GM18511 (cell line): Measurements from ENCODE around the gene CDC45.

Experiments used
- ATAC-seq: cut with Tn5 transposase; IDR thresholded peaks from one replicate; pipeline ENCODE4 v1.9.1; 2021; ENCODE audit warnings: mild to moderate bottlenecking, moderate library complexity; ENCODE audit not compliant: unreplicated experiment

The CDC45 gene

DNA sequence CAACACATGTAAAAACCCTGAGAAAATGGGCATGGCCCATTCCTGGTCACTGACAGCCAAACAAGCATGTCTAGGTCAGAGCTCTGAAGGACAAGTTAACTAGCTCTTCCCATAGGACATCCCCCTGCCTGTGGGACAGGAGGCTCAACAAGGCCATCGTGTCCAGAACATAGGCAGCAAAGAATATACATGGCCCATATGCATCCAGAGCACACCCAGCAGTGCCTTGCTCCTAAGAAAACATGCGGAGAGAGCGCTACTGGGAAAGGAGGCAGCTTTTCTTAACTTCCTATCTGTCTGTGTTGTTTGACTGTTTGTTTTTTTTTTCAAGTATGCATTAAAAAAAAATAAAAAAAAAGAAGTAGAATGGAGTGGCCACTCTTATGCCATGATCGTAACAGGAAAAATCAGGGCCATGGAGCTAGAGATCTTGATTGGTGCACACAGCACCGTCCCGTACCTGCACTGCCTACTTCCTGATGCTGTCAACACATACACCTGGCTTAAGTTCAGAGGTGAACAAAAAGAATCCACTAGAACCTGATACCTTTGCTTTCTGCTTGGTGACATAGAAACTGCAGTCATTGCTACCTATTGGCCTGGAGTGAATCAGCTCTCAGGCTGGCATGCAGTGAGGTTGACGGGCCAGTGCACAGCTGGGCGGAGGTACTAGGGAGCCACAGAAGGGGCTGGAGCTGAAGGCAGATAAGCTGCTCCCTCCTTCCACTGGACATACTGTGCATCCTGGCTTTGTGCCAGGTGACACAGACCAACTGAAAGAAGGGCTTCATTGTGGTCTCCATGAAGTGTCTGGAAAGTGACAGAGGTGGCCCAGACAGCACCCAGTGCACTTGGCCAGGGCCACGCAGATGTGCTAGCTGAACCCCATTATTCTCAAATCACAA lies 12.6 kb upstream of the CDC45 start:
- no peak for ATAC-seq

DNA sequence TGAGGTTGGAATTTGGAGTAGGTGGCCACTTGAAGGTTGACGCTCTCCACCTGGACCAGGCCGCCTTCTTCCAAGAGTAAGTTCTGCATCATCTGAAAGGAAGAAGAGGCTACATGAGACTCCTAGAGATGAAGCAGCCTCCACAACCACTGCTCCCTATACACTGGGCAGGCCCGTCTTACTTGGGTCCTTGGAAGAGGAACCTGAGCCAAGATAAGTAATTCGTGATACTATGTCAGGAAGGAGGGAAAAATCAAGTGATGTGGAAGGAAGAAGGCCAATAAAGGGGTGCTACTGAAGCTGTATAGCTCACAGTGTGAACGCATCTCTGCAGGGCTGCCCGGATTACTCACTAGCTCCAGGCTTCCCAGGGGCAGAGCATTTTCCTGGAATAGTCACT lies 11.8 kb upstream of the CDC45 start:
- no peak for ATAC-seq

DNA sequence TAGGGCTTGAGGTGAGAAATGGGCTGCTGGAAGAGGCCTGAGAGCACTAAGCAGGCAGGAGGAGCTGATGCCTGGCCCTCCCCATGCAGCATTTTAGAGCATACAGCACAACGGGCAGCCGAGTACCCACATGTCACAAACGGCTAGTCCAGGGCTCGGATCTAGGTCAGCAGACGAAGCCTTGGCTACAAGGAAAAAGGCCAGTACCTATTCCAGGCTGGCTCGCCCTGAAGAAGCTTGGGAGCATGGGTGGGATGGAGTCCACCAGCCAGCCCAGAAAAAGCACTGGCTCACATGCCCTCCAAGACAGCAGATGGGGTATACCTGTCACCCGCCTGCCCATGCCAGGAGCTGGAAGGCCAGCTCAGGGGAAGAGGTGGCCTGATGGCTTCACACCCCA lies 10.3 kb upstream of the CDC45 start:
- no peak for ATAC-seq

DNA sequence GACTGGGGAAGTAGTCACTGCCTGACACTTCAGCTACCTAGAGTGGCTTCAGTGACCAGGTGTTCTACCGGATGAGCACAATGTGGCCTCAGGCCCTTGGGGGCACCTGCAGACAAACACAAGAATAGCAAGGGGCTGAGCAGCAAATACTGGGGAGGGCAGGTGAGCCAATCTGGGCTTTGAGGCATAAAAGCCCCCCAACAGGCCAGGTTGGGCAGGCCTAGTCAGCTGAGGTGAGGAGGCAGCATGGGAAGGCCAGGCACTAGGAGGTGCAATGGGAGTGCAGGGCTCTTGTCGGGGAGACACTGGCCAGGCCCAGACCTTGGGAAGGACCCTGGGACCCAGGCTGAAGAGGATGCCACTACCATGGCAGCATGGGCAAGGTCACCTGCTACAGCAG lies 9.7 kb upstream of the CDC45 start:
- no peak for ATAC-seq

DNA sequence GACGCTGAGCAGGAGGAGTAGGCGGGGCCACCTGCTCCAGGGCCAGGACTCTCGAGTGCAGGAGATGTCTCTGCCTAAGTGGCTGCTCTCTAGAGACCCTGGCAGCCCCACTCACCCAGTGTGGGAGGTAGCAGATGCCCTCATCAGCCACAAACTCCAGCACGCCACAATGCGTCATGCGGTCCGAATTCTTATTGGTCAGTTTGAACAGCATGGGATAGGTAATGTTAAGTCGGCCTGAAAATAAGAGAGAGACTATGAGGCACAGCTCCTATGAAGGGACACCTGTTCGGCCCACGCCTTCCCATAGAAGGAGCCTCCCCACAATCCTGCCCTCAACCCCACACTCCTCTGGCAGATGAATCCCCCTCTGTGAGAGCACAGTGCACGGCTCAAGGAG lies 8.1 kb upstream of the CDC45 start:
- no peak for ATAC-seq

DNA sequence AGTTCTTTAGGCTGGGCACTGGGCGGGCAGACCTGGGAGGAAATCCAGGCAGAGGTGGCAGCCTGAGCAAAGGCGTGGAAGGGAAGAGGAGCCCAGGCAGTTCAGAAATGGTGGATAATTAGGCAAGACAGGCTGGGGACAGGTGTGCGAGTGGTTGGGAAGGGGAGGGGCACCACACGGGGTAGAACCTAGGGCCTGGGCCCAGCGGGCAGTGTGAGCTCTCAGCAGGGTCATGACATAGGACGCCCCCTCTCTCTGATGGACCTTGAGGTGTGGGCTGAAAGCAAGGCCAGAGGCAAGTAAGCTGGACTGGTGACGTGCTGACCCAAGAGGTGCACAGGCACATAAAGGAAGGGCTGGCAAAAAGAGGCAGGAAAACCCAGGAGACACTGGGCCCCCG lies 7.5 kb upstream of the CDC45 start:
- no peak for ATAC-seq

DNA sequence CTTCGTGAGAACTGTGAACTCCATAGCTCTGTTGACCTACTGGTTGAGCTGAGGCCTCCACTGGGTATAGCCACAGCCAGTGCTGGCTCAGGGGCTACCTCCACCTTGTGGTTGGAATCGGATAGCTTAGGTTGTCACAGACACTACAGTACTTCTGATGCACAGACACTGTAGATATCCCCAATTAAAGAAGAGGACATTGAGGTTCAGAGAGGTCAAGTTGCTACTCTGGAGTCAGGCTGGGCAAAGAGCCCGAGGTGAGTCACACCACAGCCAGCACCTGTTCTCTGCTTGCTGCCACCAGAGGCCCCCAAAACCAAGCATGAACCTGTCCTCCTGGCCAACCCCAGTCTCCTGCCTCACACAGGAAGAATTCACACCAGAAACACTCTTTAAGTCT lies 6.1 kb upstream of the CDC45 start:
- ATAC-seq = no peak

DNA sequence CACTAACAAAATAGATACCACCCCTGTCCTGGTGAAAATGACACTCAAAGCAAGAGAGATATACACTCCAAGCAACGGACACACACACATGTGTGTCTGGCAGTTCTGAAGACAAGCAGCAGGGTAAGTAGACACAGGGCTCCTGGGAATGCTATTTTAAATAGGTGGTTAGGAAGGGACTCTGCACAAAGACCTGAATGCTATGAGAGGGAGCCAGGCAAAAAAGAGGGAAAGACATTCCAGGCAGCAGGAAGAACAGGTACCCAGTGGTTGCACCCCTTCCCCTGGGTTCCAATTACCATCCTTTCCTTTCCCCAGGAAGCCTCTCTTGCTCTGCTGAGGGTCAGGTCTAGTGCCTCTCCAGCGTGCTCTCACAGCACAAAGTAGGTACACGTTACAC lies 3.7 kb upstream of the CDC45 start:
- no peak for ATAC-seq

DNA sequence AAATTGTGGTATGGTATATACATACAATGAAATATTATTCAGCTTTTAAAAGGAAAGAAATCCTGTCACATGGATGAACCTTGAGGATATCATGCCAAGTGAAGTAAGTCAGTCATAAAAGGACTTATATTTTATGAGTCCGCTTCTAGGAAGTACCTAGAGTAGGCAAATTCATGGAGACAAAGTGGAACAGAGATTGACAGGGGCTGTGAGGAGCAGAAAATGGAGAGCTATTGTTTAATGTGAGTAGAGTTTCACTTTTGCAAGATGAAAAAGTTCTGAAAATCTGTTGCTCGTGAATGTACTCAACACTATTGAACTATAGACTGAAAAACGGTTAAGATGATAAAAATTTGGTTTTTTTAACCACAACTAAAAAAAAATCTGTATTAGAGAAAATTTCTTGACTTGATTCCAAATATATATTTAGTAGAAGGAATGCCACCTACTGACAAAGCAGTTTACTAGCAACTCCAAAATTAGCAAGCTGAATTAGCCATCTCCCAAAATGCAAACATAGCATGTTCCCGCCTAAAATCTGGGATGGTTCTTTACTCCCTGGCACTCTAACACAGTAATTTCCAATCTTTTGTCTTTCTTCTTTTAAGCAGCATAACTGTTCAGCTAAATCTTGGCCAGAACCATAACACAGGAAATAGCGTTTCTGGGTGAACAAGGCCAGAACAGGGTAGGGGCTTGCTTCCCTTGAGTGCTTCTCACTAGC lies 2.2 kb upstream of the CDC45 start:
- ATAC-seq = no peak

DNA sequence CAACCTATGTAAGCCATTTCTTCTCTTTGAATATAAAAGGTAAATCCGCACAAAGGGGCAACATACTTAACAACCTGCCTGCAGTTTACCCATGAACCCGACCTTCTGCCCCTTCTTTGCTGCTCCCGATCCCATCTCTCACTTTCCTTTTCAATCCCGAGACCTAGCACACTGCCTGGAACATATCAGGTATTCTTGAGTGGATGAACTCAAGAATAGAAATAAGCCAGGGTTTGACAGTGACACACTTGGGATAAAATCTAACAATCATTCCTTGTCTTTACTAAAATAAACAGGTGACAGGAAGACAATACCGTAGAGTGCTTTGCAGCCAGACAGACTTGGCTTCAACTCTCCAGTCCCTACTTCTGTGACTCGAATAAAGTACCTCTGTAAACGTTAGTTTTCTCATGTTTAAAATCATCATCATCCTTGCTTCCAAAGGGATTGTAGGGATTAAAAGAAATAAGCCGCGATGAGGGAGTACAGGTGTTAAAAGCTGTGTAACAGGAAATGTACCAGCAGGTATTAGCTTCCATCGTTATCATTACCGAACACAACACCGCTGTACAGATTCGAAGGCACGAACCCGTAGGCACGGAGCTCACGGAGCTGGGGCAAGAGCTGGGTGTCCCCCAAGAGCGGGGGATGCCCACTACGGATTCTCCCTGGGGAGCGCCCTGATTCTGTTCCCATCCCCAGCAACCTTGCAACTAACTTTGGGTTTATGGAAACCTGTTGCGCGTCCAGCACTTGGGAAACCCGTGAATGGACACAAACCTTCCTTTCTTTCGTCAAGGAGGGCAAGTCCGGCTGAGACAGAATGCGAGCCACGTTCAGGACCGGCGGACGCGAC lies 1.4 kb upstream of the CDC45 start:
- no peak for ATAC-seq

DNA sequence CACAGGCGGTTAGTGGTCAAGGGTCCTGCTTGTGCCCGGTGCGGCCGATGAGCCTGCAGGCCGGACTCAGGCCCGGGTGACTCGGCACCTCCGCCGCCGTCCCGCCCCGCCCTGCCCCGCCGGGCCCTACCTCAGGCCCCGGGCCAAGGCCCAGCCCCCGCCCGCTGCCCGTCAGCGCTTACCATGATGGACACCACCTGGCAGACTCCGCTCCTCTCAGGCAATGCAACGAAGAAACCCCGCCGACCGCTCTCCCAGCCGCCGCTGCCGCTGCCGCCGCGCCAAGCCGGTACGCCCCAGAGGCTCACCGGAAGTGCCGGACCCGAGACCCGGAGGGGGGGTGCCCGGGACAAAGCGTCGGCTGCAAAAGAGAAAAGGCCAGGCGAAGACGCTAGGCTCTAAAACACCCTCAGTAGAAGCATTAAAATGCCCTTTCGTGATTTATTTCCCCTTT lies 792 bp upstream of the CDC45 start, which contains the start of gene UFD1:
Gene UFD1 (minus strand): TSS at position 293 of the 454 bp plus-strand sequence. CDS start 108 bp downstream, at position 185.
- ATAC-seq = peak; percentile 56

DNA sequence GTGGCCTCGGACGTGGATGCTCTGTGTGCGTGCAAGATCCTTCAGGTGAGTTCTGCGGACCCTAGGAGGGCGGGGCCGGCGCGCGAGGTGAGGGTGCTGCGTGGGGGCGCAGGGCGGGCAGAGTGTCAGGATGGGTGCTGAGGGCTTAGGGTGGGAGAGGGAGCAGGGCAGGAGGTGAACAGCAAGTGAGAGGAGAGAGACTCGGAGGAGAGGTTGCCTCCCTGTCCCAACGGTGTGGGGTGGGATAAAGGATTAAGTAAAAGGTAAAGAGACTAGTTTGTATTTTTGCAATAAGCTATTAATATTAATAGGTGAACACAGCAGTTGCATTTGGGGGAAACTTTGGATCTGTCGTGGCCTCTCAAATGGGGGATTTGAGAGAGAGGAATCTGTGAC lies 451 bp downstream of the CDC45 start:
- ATAC-seq = no peak

DNA sequence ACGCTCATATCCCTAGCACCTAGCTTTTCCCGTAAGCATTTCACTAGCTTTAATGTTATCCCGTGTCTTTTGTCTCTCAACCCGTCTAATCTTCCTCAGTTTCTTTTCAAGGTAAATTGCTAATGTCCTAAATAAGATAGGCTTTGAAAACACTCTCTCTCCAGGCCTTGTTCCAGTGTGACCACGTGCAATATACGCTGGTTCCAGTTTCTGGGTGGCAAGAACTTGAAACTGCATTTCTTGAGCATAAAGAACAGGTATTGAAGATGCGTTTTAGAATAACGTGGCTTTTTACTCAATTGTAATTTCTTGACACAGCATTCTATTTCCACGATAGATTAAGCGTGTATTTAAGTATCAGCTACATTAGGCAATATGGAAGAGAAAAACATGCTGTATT lies 1.1 kb downstream of the CDC45 start:
- no peak for ATAC-seq

DNA sequence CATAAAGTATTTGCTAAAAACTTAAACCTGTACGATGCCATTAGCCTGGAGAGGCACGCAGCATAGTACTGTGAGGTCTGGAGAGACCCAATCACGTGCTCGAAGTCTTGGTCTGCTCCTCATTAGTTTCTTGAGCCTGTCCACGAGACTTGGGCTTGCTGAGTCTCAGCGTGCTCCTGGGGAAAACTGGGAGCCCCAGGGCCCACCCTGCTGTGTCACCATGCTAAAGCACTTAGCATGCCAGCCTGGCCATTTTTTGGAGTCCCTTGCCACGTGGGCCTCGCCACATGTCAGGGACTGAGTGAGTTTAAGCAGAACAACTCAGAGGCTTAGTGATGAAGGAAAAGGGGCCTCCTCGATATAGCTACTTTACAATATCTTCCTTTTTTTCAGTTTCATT lies 2.6 kb downstream of the CDC45 start:
- no peak for ATAC-seq

DNA sequence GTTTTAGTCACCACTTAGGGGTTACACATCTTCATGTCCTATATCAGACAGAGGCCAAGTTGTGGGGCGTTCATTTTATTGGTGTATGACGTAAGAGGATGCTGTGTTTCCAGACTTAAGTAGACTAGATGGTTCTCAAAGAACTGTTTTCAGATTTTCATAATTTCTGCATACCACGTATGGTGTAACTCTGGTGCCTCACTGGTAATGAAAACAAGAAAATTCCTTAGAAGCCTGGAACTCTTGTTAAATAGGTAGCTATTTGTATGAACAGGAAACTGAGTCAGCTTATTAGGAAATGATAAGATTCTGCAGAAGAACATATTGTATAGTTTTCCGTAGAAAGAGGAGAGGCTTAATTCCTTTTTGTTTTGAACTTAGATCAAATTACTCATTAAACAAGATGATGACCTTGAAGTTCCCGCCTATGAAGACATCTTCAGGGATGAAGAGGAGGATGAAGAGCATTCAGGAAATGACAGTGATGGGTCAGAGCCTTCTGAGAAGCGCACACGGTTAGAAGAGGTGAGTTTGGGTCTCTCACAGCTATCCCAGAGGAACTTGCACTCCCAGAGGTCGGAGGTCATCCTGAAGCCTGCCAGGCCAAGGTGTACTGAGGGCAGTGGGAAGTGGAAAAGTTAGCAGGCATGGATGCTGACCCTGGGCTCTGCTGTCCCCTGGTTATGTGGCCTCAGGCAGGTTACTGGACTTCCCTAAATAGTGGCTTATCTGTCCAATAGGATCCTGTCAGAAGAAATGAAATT lies 3.9 kb downstream of the CDC45 start:
- ATAC-seq = no peak

DNA sequence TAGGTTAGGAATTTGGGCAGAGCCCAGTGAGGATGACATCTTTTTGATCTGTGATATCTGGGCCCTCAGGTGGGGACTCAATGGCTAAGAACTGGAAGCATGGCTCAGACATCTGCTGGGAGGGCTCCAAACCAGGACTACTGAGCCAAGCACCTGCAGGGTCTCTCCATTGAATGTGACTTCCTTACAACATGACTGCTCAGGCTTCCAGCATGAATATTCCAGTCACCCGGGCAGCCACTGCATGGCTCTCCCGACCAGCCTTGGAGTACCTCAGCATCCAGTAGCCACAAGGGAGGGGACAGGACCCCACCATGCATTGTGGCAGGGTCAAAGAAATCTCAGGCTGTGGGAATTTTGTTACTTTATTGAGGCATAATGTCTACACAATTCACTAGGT lies 8.6 kb downstream of the CDC45 start:
- no peak for ATAC-seq

DNA sequence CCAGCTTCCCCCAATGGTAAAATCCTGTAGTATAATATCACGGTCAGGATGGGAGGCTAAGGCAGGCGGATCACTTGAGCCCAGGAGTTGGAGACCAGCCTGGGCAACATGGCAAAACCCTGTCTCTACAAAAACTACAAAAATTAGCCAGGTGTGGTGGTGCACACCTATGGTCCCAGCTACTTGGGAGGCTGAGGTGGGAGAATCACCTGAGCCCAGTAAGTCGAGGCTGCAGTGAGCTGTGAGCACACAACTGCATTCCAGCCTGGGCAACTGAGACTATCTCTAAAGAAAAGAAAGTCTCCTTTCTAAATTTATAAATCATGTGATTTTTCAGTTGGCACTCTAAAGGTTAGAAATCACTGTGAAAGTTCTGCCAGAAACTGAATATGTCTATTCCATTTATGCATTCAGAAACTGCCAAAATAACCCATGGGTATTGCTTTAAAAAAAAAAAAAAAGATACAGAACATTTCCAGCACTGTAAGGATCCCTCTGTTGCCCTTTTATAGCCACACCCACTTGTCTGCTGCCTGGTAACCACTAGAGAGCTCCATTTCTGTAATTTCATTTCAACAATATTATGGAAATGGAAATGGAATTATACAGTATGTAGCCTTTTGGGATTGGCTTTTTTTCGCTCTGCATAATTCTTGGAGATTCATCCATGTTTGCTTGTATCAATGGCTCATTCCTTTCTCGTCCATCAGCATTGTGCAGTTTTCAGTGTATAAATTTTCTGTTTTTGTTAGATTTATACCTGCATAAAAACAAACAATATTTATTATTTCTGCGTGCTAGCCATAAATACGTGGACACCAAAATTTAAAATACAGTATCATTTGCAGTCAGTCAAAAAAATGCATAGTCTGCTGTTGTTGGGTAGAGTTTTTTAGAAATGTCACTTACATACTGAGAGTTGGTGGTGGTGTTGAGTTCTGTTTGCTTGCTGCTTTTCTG lies 9.4 kb downstream of the CDC45 start:
- no peak for ATAC-seq

DNA sequence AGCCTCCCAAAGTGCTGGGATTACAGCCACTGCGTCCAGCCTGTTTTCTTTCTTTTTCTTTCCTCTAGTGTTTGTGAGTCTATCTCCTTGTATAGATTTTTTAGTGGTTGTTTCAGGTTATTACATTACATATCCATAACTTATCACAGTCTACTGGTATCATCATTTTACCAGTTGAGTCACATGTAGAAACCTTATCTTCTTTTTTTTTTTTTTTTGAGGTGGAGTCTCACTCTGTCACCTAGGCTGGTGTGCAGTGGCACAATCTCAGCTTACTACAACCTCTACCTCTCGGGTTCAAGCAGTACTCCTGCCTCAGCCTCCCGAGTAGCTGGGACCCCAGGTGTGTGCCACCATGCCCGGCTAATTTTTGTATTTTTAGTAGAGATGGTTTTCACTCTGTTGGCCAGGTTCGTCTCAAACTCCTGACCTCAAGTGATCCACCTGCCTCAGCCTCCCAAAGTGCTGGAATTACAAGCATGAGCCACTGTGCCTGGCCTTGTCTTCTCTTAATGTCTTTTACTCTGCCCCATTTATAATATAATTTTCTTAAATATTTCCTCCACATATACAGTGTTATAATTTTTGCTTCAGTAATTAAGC lies 11.0 kb downstream of the CDC45 start:
- ATAC-seq = no peak
